GM12864 (cell line): ENCODE data around the gene VRK1.

Experiments used
- DNase-seq: peaks from one replicate; pipeline ENCODE4 v3.0.0-alpha.2; 2011; ENCODE audit warnings: low read depth
- H3K4me3 ChIP-seq: 2 replicates; pipeline ENCODE4 v1.5.1; 2011; ENCODE audit warnings: mild to moderate bottlenecking, low read depth, low read length, control low read depth
- TF ChIP-seq, protein P1 (sequence below): IDR thresholded peaks from 2 replicates; pipeline ENCODE4 v1.5.1; 2011; ENCODE audit warnings: low read depth, mild to moderate bottlenecking, moderate library complexity, low read length, control low read depth, inconsistent platforms; ENCODE audit errors: missing control alignments

VRK1 gene

DNA sequence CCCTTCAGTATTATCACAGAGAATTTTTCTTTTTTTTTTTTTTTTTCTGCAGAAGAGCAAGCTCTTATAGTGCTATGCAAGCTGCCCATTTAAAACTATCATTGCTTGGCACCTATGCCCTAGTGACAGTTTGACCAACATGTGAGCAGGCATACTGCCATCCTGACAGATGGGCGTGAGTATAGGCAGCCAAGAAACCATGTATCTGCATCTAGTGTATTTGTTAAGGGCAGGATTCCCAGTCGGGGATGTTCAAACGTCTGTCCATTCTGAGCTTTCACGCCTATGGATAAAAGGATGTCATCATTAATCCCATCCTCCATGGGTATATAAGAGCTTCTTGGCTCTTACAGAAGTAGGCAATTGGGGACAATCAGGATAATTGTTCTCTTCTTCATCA lies 8.8 kb downstream of the VRK1 start:
- DNase-seq: no peak
- TF ChIP-seq, protein P1, sequence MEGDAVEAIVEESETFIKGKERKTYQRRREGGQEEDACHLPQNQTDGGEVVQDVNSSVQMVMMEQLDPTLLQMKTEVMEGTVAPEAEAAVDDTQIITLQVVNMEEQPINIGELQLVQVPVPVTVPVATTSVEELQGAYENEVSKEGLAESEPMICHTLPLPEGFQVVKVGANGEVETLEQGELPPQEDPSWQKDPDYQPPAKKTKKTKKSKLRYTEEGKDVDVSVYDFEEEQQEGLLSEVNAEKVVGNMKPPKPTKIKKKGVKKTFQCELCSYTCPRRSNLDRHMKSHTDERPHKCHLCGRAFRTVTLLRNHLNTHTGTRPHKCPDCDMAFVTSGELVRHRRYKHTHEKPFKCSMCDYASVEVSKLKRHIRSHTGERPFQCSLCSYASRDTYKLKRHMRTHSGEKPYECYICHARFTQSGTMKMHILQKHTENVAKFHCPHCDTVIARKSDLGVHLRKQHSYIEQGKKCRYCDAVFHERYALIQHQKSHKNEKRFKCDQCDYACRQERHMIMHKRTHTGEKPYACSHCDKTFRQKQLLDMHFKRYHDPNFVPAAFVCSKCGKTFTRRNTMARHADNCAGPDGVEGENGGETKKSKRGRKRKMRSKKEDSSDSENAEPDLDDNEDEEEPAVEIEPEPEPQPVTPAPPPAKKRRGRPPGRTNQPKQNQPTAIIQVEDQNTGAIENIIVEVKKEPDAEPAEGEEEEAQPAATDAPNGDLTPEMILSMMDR: no peak
- no peak overlapping the region for H3K4me3 ChIP-seq

DNA sequence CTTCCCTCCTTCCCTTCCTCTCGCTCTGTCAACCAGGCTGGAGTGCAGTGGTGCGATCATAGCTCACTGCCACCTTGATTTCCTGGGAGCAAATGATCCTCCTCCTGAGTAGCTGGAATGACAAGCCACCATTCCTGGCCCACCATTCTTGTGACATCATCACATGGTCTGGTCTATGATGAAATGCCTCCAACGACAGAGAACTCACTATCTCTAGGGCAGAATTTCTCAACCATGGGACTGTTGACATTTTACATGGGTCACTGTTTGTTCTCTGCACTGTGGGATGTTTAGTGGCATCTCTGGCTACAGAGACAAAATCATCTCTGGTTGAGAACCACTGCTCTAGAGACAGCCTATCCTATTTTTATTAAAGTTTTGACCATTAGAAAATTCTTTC lies 9.7 kb downstream of the VRK1 start:
- TF ChIP-seq, protein P1: no peak
- H3K4me3 ChIP-seq: no peak overlapping the region
- DNase-seq: no peak

- TF ChIP-seq, protein P1: no peak
- DNase-seq: no peak
- H3K4me3 ChIP-seq: no peak overlapping the region
Observed at GRCh38 chr14:96808619-96809406, 11.6 kb downstream of the VRK1 start.

DNA sequence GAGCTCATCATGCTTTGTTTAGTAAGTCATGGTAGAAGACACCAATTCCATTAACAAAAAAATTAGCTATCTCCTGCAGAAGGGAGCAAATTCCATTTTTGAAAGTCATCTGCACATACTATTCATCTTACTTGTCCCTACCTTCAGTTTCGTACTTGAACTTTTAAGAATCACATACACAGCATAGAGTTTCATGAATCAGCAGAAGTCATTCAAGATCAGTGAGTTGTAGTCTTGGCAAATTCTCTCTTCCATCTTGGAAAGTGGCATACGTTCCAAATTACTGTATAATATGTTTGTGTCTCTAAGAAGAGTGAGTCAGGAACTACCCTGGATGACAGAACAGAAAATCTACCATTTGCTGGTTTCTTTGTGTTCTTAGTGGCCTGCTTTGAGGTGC lies 14.1 kb downstream of the VRK1 start:
- H3K4me3 ChIP-seq: no peak overlapping the region
- DNase-seq: no peak
- TF ChIP-seq, protein P1: no peak

DNA sequence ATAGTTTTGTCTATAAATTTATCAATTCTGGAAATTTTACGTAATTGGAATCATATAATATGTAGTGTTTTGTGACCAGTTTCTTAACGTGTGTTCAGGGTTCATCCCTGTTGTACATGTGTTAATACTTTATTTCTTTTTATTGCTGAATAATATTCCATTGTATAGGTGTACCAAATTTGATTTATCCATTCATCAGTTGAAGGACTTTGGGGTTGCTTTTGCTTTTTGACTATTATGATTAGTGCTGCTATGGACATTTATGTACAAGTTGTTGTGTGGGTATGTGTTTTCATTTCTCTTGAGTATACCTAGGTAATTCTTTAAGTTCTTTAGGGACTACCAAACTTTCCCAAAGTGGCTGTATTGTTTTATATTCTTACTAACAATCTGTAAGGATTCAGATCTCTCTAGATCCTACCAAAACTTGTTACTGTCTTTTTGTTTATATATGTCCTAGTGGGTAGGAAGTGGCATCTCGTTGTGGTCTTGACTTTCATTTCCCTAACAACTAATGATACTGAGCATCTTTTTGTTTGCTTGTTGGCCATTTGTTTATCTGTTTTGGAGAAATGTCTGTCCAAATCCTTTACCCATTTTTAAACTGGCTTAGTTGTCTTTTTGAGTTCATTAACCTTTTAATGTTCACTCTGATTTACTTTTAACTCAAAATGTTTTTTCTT lies 14.9 kb downstream of the VRK1 start:
- DNase-seq: no peak
- TF ChIP-seq, protein P1: no peak
- no peak overlapping the region for H3K4me3 ChIP-seq

- DNase-seq: no peak
- TF ChIP-seq, protein P1: no peak
- no peak overlapping the region for H3K4me3 ChIP-seq
Observed at GRCh38 chr14:96816281-96816680, 19.1 kb downstream of the VRK1 start.
